Naive B cell (primary cell): Measurements from ENCODE around the gene LVRN. TPM values are rescaled to one million over a fixed set of nuclear protein-coding genes. Genes with fewer than 3 reads are reported as not detected.

ENCODE experiments used
- ATAC-seq, 2 donors: fragments of 150-1000 bp; cut with Tn5 transposase; 2 replicates each; pipeline ENCODE4 v1.10.0; 2021; ENCODE audit warnings: low read depth in 2 of 2, mild to moderate bottlenecking in 2 of 2, moderate library complexity in 2 of 2
- DNase-seq: peaks from one replicate; pipeline ENCODE4 v3.0.0; 2022
- H3K27ac Mint-ChIP-seq, 6 donors: one replicate each; pipeline ENCODE4 v1.8.0; 2020 to 2022; ENCODE audit warnings: mild to moderate bottlenecking in 6 of 6, mixed read lengths in 6 of 6, moderate library complexity in 5 of 6, inconsistent platforms in 2 of 6
- H3K27me3 Mint-ChIP-seq, 3 donors: one replicate each; pipeline ENCODE4 v1.8.0; 2021 to 2022; ENCODE audit warnings: mixed read lengths in 3 of 3, mild to moderate bottlenecking in 1 of 3
- H3K36me3 Mint-ChIP-seq, 2 donors: one replicate each; pipeline ENCODE4 v1.8.0; 2020 to 2022; ENCODE audit warnings: mixed read lengths in 2 of 2, inconsistent platforms in 1 of 2, mild to moderate bottlenecking in 1 of 2
- H3K4me1 Mint-ChIP-seq, 3 donors: one replicate each; pipeline ENCODE4 v1.8.0; 2020 to 2022; ENCODE audit warnings: mixed read lengths in 3 of 3, inconsistent platforms in 1 of 3, mild to moderate bottlenecking in 1 of 3, moderate library complexity in 1 of 3
- H3K4me3 Mint-ChIP-seq, 8 donors: one replicate each; pipeline ENCODE4 v1.8.0; 2020 to 2022; ENCODE audit warnings: mild to moderate bottlenecking in 8 of 8, mixed read lengths in 8 of 8, moderate library complexity in 8 of 8, inconsistent platforms in 2 of 8
- H3K9me3 Mint-ChIP-seq, 7 donors: one replicate each; pipeline ENCODE4 v1.8.0; 2020 to 2022; ENCODE audit warnings: mixed read lengths in 7 of 7, mild to moderate bottlenecking in 5 of 7, inconsistent platforms in 2 of 7, moderate library complexity in 1 of 7
- polyA plus RNA-seq, 6 donors: library from polyadenylated mRNA; unstranded; fragments of 300-500 nt; fragmentation: Illumina TruSeq; gene quantifications; one replicate each; pipeline ENCODE4 v1.2.3, GENCODE V29; 2021; ENCODE audit warnings: low read depth in 6 of 6

Gene LVRN
- polyA plus RNA-seq, 6 donors from 2014 or later, result not detected

DNA sequence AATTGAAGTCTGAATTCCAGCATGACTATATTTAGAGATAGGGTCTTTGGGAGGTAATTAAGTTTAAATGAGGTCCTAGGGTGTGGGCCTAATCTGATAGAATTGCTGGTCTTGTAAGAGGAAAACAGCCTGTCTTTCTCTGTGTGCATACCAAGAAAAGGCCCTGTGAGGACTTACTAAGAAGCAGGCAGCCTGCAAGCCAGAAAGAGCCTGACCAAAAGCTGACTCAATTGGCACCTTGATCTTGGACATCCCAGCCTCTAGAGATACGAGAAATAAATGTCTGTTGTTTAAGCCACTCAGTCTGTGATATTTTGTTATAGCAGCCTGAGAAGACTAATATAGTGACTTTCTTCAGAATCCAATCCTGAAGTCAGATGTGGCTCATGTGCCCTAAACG is 84.5 kb downstream of the LVRN start:
- no peak for ATAC-seq
- H3K4me1 Mint-ChIP-seq, result no peaks in the 10 kb centered on the region
- H3K27me3 Mint-ChIP-seq, result peaks cover 0 to 13% (median 6%) of the 10 kb centered on the region in 3 donors

DNA sequence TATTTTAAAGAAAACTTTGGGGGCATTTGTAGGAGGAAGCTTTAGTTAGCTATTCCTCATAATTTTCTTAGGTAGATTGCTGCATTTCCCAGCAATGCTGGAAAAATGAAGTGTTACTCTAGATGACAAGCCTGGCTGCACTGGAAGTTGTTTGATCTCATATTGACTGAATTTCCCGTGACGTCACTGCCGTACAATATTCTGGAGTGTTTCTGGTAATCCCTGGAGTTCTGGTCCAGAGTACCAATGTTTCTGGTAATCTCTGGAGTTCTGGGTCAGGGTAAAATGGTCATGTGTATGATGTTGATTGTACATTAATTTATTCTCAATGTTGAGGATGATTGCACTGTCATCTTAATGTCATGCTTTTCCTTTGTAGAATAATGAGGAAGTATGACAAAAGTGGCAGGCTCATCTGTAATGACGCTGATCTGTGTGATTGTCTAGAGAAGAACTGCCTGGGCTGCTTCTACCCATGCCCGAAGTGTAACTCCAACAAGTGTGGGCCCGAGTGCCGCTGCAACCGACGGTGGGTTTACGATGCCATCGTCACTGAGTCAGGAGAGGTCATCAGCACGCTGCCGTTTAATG is 96.2 kb downstream of the LVRN start:
- Mint-ChIP-seq H3K9me3 (peaks cover 0 to 6% (median 0%) of the 10 kb centered on the region in 7 donors), H3K36me3 (no peaks in the 10 kb centered on the region), H3K27me3 (peaks cover 5 to 21% (median 13%) of the 10 kb centered on the region in 3 donors), H3K27ac (no peak overlapping the region), H3K4me3 (no peak overlapping the region), H3K4me1 (no peaks in the 10 kb centered on the region)
- no peak for DNase-seq
- peak in 1 of 2 donors; percentile 27 for ATAC-seq

More for the DNA sequence above, 84.5 kb downstream of the LVRN start:
- Mint-ChIP-seq H3K36me3 (no peaks in the 10 kb centered on the region), H3K9me3 (no peaks in the 10 kb centered on the region), H3K27ac (no peak overlapping the region), H3K4me3 (no peak overlapping the region)
- DNase-seq, result no peak

DNA sequence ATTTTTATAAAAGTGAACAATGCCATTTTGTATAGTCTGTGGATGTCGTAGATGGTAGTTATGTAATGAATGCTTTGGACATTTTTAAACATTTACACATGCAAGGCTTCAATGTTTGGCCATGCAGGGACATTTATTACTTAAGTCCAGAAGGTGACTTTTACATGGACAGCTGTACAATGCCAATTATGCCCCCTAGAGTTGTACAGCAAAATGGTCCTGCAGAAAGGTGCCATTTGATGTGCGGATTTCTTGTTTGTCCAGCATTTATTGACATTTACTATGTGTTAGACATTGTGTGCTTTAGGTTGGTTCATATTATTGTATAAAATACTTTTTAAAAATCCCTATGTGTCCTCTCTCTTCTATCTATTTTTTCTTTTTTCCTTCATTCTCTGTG is 100.1 kb downstream of the LVRN start:
- H3K9me3 Mint-ChIP-seq, result no peaks in the 10 kb centered on the region
- ATAC-seq, result no peak
- H3K4me1 Mint-ChIP-seq, result no peaks in the 10 kb centered on the region
- no peaks in the 10 kb centered on the region for H3K36me3 Mint-ChIP-seq
- H3K4me3 Mint-ChIP-seq, result no peak overlapping the region
- peak overlapping the region in 1 of 6 donors; percentile 37 for H3K27ac Mint-ChIP-seq
- DNase-seq, result no peak
- peaks cover 12 to 30% (median 14%) of the 10 kb centered on the region in 3 donors for H3K27me3 Mint-ChIP-seq

- Mint-ChIP-seq H3K27ac (no peak overlapping the region), H3K27me3 (peaks cover 11 to 17% (median 12%) of the 10 kb centered on the region in 3 donors), H3K36me3 (no peaks in the 10 kb centered on the region), H3K4me1 (no peaks in the 10 kb centered on the region), H3K4me3 (no peak overlapping the region), H3K9me3 (no peaks in the 10 kb centered on the region)
- no peak for ATAC-seq
- no peak for DNase-seq
Measured at GRCh38 chr5:116063950-116064349, 101.7 kb downstream of the LVRN start.

- peak; percentile 57 to 68 for ATAC-seq
- Mint-ChIP-seq H3K27ac (no peak overlapping the region), H3K27me3 (peaks cover 9 to 17% (median 14%) of the 10 kb centered on the region in 3 donors), H3K36me3 (no peaks in the 10 kb centered on the region), H3K4me1 (no peaks in the 10 kb centered on the region), H3K9me3 (no peaks in the 10 kb centered on the region), H3K4me3 (no peak overlapping the region)
- peak; percentile 42 for DNase-seq
Measured at GRCh38 chr5:116068028-116068632, 105.9 kb downstream of the LVRN start.

GRCh38 chr5:116071211-116071610 is 108.9 kb downstream of the LVRN start:
- Mint-ChIP-seq H3K4me3 (no peak overlapping the region), H3K9me3 (peaks cover 0 to under 1% (median 0%) of the 10 kb centered on the region in 7 donors), H3K36me3 (no peaks in the 10 kb centered on the region), H3K4me1 (peaks cover 9 to 14% (median 11%) of the 10 kb centered on the region in 3 donors), H3K27ac (no peak overlapping the region), H3K27me3 (peaks cover 5 to 12% (median 8%) of the 10 kb centered on the region in 3 donors)
- ATAC-seq (no peak), DNase-seq (no peak)

GRCh38 chr5:116075191-116075831 is 113.0 kb downstream of the LVRN start:
- Mint-ChIP-seq H3K36me3 (no peaks in the 10 kb centered on the region), H3K4me1 (peaks cover 25 to 30% (median 29%) of the 10 kb centered on the region in 3 donors), H3K9me3 (peaks cover 0 to 2% (median 0%) of the 10 kb centered on the region in 7 donors), H3K27ac (peak overlapping the region; percentile 20 to 95 (median 75)), H3K27me3 (peaks cover 0 to 6% (median 0%) of the 10 kb centered on the region in 3 donors), H3K4me3 (peak overlapping the region in 4 of 8 donors; percentile 5 to 36 (median 28))
- ATAC-seq (peak; percentile 24 to 45), DNase-seq (peak; percentile 51)

- peak overlapping the region; percentile 54 to 95 (median 83) for H3K27ac Mint-ChIP-seq
- H3K4me3 Mint-ChIP-seq, result peak overlapping the region in 7 of 8 donors; percentile 1 to 81 (median 18)
- H3K4me1 Mint-ChIP-seq, result peaks cover 28 to 34% (median 30%) of the 10 kb centered on the region in 3 donors
- ATAC-seq, result peak; percentile 94 to 95
- H3K9me3 Mint-ChIP-seq, result peaks cover 0 to 2% (median 0%) of the 10 kb centered on the region in 7 donors
- DNase-seq, result peak; percentile 76
- H3K36me3 Mint-ChIP-seq, result peaks cover 0 to 5% of the 10 kb centered on the region in 2 donors
- peaks cover 0 to 6% (median 0%) of the 10 kb centered on the region in 3 donors for H3K27me3 Mint-ChIP-seq
Measured at GRCh38 chr5:116076496-116076895, 114.2 kb downstream of the LVRN start.

Other genes starting within 250 kb of the LVRN start
- gene CDO1, start 145.8 kb upstream of the LVRN start, polyA plus RNA-seq, result under 1 TPM in 1 of 6 donors, not detected in 5; 0.16 TPM
- gene ATG12, start 120.9 kb upstream of the LVRN start, polyA plus RNA-seq, result 100 to 1,000 TPM; 107 to 181 (median 139) TPM
- gene AP3S1, start 120.5 kb upstream of the LVRN start, polyA plus RNA-seq, result 100 to 1,000 TPM in 1 of 6 donors, 10 to 100 TPM in 5; 57.5 to 102 (median 68.4) TPM
- gene ARL14EPL, start 70.0 kb downstream of the LVRN start, polyA plus RNA-seq, result not detected
- gene COMMD10, start 122.5 kb downstream of the LVRN start, polyA plus RNA-seq, result 10 to 100 TPM; 26.8 to 74.1 (median 43.2) TPM